Urinary bladder (tissue), 4 donors: ENCODE results near the gene GRIA1. TPM values are rescaled to one million over a fixed set of nuclear protein-coding genes. Genes with fewer than 3 reads are reported as not detected.

Experiments
- DNase-seq: peaks from one replicate; pipeline ENCODE4 v3.0.0-alpha.2; 2015; ENCODE audit errors: extremely low spot score
- H3K27ac ChIP-seq: one replicate; pipeline ENCODE4 v1.5.1; 2013; ENCODE audit warnings: low read depth, mild to moderate bottlenecking, moderate library complexity
- H3K36me3 ChIP-seq: one replicate; pipeline ENCODE4 v1.6.1; 2013; ENCODE audit warnings: mild to moderate bottlenecking, moderate library complexity; ENCODE audit not compliant: insufficient read depth
- H3K4me1 ChIP-seq: one replicate; pipeline ENCODE4 v1.6.1; 2013; ENCODE audit warnings: mild to moderate bottlenecking, moderate library complexity; ENCODE audit not compliant: insufficient read depth
- H3K4me3 ChIP-seq: one replicate; pipeline ENCODE4 v1.5.1; 2013; ENCODE audit warnings: low read depth, low read length
- WGBS: extraction: QIAGEN DNeasy Blood & Tissue Kit; methylation state at CpG from one replicate; pipeline ENCODE4 v1.1.7; 2013; 5-methylcytosine and 5-hydroxymethylcytosine counted together
- polyA plus RNA-seq: library from polyadenylated mRNA; stranded (reverse); fragments of 200-250 nt; gene quantifications from one replicate; pipeline ENCODE4 v1.2.3, GENCODE V29; 2013
- total RNA-seq: library from RNA; depleted of rRNA; stranded (reverse); fragments of >200 nt; gene quantifications from one replicate; pipeline ENCODE4 v1.2.3, GENCODE V29; 2014
- donor health status: healthy with polysubstance abuse.
- donor health status: healthy.

GRIA1 gene
- total and polyA plus RNA-seq, 2 donors: 0.27 to 3.0 TPM

- H3K36me3 ChIP-seq: no peaks in the 10 kb centered on the region
- WGBS: 67% methylated on average over 12 of the region's 12 CpGs
- H3K27ac ChIP-seq: no peak overlapping the region
- H3K4me3 ChIP-seq: no peak overlapping the region
- H3K4me1 ChIP-seq: no peaks in the 10 kb centered on the region
- DNase-seq: no peak
Measured at GRCh38 chr5:153516504-153517240, 26.2 kb downstream of the GRIA1 start.

- Histone ChIP-seq H3K27ac (no peak overlapping the region), H3K4me1 (no peaks in the 10 kb centered on the region), H3K4me3 (no peak overlapping the region), H3K36me3 (no peaks in the 10 kb centered on the region)
- WGBS: 67% methylated on average over 2 of the region's 2 CpGs
- DNase-seq: no peak
Measured at GRCh38 chr5:153517241-153517611, 26.8 kb downstream of the GRIA1 start.

- no peak for DNase-seq
- Histone ChIP-seq H3K27ac (no peak overlapping the region), H3K4me1 (no peaks in the 10 kb centered on the region), H3K4me3 (no peak overlapping the region), H3K36me3 (no peaks in the 10 kb centered on the region)
- WGBS: 85% methylated on average over 1 of the region's 1 CpG
Measured at GRCh38 chr5:153520137-153520536, 29.7 kb downstream of the GRIA1 start.

GRCh38 chr5:153520952-153521351, 30.5 kb downstream of the GRIA1 start:
- Histone ChIP-seq H3K36me3 (no peaks in the 10 kb centered on the region), H3K27ac (no peak overlapping the region), H3K4me3 (no peak overlapping the region), H3K4me1 (no peaks in the 10 kb centered on the region)
- WGBS: 86% methylated on average over 2 of the region's 2 CpGs
- no peak for DNase-seq

GRCh38 chr5:153523211-153523610, 32.7 kb downstream of the GRIA1 start:
- no peak for DNase-seq
- H3K27ac ChIP-seq: no peak overlapping the region
- H3K36me3 ChIP-seq: no peaks in the 10 kb centered on the region
- H3K4me1 ChIP-seq: no peaks in the 10 kb centered on the region
- H3K4me3 ChIP-seq: no peak overlapping the region

GRCh38 chr5:153523831-153524230, 33.4 kb downstream of the GRIA1 start:
- DNase-seq: no peak
- 49% methylated on average over 5 of the region's 5 CpGs for WGBS
- H3K27ac ChIP-seq: no peak overlapping the region

GRCh38 chr5:153525536-153525935, 35.1 kb downstream of the GRIA1 start:
- no peak for DNase-seq
- H3K36me3 ChIP-seq: no peaks in the 10 kb centered on the region
- no peaks in the 10 kb centered on the region for H3K4me1 ChIP-seq
- H3K27ac ChIP-seq: no peak overlapping the region
- WGBS: 96% methylated on average over 1 of the region's 1 CpG
- H3K4me3 ChIP-seq: no peak overlapping the region

More at GRCh38 chr5:153523831-153524230, 33.4 kb downstream of the GRIA1 start:
- Histone ChIP-seq H3K4me1 (no peaks in the 10 kb centered on the region), H3K4me3 (no peak overlapping the region), H3K36me3 (no peaks in the 10 kb centered on the region)

- no peaks in the 10 kb centered on the region for H3K36me3 ChIP-seq
- 87% methylated on average over 4 of the region's 4 CpGs for WGBS
- H3K4me1 ChIP-seq: no peaks in the 10 kb centered on the region
- H3K27ac ChIP-seq: no peak overlapping the region
- no peak overlapping the region for H3K4me3 ChIP-seq
- no peak for DNase-seq
Measured at GRCh38 chr5:153530357-153531143, 40.1 kb downstream of the GRIA1 start.

- DNase-seq: no peak
- no peak overlapping the region for H3K27ac ChIP-seq
- H3K4me1 ChIP-seq: no peaks in the 10 kb centered on the region
- H3K4me3 ChIP-seq: no peak overlapping the region
- 70% methylated on average over 1 of the region's 1 CpG for WGBS
- H3K36me3 ChIP-seq: no peaks in the 10 kb centered on the region
Measured at GRCh38 chr5:153533546-153533945, 43.1 kb downstream of the GRIA1 start.

- no peak overlapping the region for H3K4me3 ChIP-seq
- H3K36me3 ChIP-seq: no peaks in the 10 kb centered on the region
- no peak for DNase-seq
- no peak overlapping the region for H3K27ac ChIP-seq
- 29% methylated on average over 1 of the region's 1 CpG for WGBS
- H3K4me1 ChIP-seq: no peaks in the 10 kb centered on the region
Measured at GRCh38 chr5:153534102-153534501, 43.6 kb downstream of the GRIA1 start.

- H3K27ac ChIP-seq: no peak overlapping the region
- no peaks in the 10 kb centered on the region for H3K36me3 ChIP-seq
- no peak overlapping the region for H3K4me3 ChIP-seq
- no peaks in the 10 kb centered on the region for H3K4me1 ChIP-seq
- DNase-seq: no peak
- 77% methylated on average over 8 of the region's 8 CpGs for WGBS
Measured at GRCh38 chr5:153537207-153537606, 46.7 kb downstream of the GRIA1 start.

- H3K4me3 ChIP-seq: no peak overlapping the region
- H3K4me1 ChIP-seq: no peaks in the 10 kb centered on the region
- H3K27ac ChIP-seq: no peak overlapping the region
- 61% methylated on average over 4 of the region's 4 CpGs for WGBS
- DNase-seq: no peak
- no peaks in the 10 kb centered on the region for H3K36me3 ChIP-seq
Measured at GRCh38 chr5:153539983-153540382, 49.5 kb downstream of the GRIA1 start.

GRCh38 chr5:153542536-153542935, 52.1 kb downstream of the GRIA1 start:
- no peak for DNase-seq
- no peak overlapping the region for H3K4me3 ChIP-seq
- 67% methylated on average over 1 of the region's 1 CpG for WGBS
- no peaks in the 10 kb centered on the region for H3K4me1 ChIP-seq
- H3K36me3 ChIP-seq: no peaks in the 10 kb centered on the region
- no peak overlapping the region for H3K27ac ChIP-seq

GRCh38 chr5:153543288-153543687, 52.8 kb downstream of the GRIA1 start:
- H3K4me3 ChIP-seq: no peak overlapping the region
- H3K27ac ChIP-seq: no peak overlapping the region
- DNase-seq: no peak
- H3K4me1 ChIP-seq: no peaks in the 10 kb centered on the region
- no peaks in the 10 kb centered on the region for H3K36me3 ChIP-seq
